ENCODE results near the gene PYCARD. TPM values are rescaled to one million over a fixed set of nuclear protein-coding genes. Genes with fewer than 3 reads are reported as not detected.

PYCARD gene
- total and polyA plus RNA-seq, 2 donors: 55.3 to 62.7 TPM

DNA sequence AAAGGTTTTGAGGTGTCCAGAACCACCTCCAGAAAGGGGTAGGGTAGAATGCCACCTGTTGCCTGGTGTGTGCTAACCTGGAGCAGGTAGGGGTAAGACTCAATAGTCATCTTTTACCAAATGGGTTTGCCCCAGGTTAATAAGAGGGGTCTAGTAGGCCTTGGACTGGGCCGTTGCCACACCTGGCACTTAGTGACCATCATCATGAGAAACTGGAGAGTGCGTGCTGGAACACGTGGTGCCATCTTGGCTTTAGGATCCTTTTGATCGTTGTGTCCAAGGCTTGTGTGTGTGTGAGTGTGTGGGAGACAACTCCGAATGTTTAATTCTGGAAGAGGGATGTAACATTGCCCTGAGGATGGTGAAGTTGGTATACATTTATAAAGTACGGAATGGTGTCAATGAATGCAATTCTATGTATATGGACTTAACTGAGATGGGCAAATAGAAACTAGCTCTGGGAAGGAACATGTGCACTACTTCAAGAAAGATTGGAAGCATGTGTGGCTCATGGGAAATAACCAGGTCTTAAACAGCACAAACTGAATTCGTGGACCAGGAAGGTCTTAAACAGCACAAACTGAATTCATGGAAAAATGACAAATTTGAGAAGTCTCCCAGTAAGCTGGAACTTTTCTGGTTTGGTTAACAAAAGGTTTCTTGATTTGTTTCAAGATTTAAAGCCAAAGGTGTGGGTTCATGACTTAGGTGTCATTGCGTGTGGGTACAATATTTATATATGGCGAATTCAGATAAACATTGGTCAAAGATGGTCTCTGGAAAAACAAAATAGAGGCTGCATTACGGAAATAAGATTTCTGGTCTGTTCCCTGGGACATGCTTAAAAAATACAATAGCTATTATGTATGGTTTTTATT is 15.4 kb downstream of the PYCARD start:
- no peak for DNase-seq (ENCODE audit: low read depth in 6 of 9, low spot score in 9 of 9)
- H3K9me3 ChIP-seq (ENCODE audit: control insufficient read depth in 2 of 2, insufficient read depth in 1 of 2, low read length in 1 of 2): no peaks in the 10 kb centered on the region
- peaks cover 96 to 99% of the 10 kb centered on the region in 2 donors for H3K36me3 ChIP-seq (ENCODE audit: control insufficient read depth in 2 of 2, insufficient read depth in 2 of 2, low read length in 1 of 2)
- no peak overlapping the region for H3K27ac ChIP-seq (ENCODE audit: low read depth in 1 of 2, low read length in 1 of 2)
- 97% methylated on average over 10 of the region's 10 CpGs for WGBS
- H3K4me3 ChIP-seq (ENCODE audit: low read length in 2 of 2): no peak overlapping the region
- peaks cover 14 to 30% of the 10 kb centered on the region in 2 donors for H3K4me1 ChIP-seq (ENCODE audit: control insufficient read depth in 2 of 2, insufficient read depth in 2 of 2, low read length in 2 of 2)
- H3K27me3 ChIP-seq (ENCODE audit: control insufficient read depth in 2 of 2, insufficient read depth in 1 of 2, low read length in 1 of 2): no peaks in the 10 kb centered on the region

DNA sequence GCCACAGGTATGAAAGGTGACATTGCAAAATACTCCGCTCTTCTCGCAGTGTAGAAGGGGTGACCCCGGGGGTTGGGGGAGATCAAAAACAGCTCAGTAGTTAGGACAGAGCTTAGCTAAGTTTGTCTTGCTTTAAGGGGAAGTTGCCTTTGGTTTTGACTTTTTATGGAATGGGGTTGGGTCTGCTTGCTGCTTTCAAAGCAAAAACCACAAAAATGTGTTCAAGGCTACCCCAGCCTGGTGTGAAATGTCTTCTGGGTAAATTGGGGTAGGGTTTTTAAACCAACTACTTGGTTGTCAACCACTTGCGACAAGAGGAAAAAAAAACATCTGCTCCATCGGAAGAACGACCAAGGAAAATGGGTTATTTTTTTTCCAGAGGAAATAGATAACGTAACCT is 16.4 kb downstream of the PYCARD start:
- Histone ChIP-seq H3K36me3 (ENCODE audit: control insufficient read depth in 2 of 2, insufficient read depth in 2 of 2, low read length in 1 of 2) (peaks cover 87 to 97% of the 10 kb centered on the region in 2 donors), H3K27me3 (ENCODE audit: control insufficient read depth in 2 of 2, insufficient read depth in 1 of 2, low read length in 1 of 2) (no peaks in the 10 kb centered on the region), H3K4me3 (ENCODE audit: low read length in 2 of 2) (no peak overlapping the region), H3K27ac (ENCODE audit: low read depth in 1 of 2, low read length in 1 of 2) (no peak overlapping the region), H3K9me3 (ENCODE audit: control insufficient read depth in 2 of 2, insufficient read depth in 1 of 2, low read length in 1 of 2) (no peaks in the 10 kb centered on the region), H3K4me1 (ENCODE audit: control insufficient read depth in 2 of 2, insufficient read depth in 2 of 2, low read length in 2 of 2) (peaks cover 16 to 39% of the 10 kb centered on the region in 2 donors)
- 45% methylated on average over 7 of the region's 7 CpGs for WGBS
- peak in 1 of 9 donors; percentile 56 for DNase-seq (ENCODE audit: low read depth in 6 of 9, low spot score in 9 of 9)

DNA sequence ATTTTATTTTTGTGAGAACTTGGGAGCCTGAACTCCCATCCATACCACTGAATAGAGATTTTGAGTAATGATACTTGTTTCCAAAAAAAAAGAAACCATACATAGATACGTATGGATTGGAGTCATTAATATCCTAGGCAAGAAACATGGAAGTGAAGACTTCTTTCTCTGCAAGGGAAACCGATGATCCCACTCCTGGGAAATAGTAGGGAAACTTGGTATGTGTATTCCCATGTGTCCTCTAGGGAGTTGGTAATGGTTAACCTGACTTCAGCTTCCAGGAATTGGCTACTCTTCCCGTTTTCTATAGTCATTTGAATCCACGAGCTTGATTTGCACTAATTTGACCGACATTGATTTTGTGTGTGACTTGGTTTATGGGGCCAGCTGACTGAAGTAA is 17.2 kb downstream of the PYCARD start:
- H3K4me1 ChIP-seq (ENCODE audit: control insufficient read depth in 2 of 2, insufficient read depth in 2 of 2, low read length in 2 of 2): peaks cover 16 to 39% of the 10 kb centered on the region in 2 donors
- no peak overlapping the region for H3K4me3 ChIP-seq (ENCODE audit: low read length in 2 of 2)
- no peaks in the 10 kb centered on the region for H3K9me3 ChIP-seq (ENCODE audit: control insufficient read depth in 2 of 2, insufficient read depth in 1 of 2, low read length in 1 of 2)
- 93% methylated on average over 5 of the region's 5 CpGs for WGBS
- no peak for DNase-seq (ENCODE audit: low read depth in 6 of 9, low spot score in 9 of 9)
- H3K36me3 ChIP-seq (ENCODE audit: control insufficient read depth in 2 of 2, insufficient read depth in 2 of 2, low read length in 1 of 2): peaks cover 78 to 90% of the 10 kb centered on the region in 2 donors
- no peaks in the 10 kb centered on the region for H3K27me3 ChIP-seq (ENCODE audit: control insufficient read depth in 2 of 2, insufficient read depth in 1 of 2, low read length in 1 of 2)
- H3K27ac ChIP-seq (ENCODE audit: low read depth in 1 of 2, low read length in 1 of 2): no peak overlapping the region

DNA sequence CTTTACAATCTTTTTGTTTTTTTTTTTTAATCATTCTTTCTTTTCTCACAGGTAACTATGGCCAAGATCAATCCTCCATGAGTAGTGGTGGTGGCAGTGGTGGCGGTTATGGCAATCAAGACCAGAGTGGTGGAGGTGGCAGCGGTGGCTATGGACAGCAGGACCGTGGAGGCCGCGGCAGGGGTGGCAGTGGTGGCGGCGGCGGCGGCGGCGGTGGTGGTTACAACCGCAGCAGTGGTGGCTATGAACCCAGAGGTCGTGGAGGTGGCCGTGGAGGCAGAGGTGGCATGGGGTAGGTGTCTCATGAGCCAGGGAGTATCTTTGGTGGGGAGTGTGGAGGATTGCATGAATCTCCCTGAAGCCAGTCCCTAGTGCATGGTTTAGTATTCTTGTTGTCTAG is 17.7 kb downstream of the PYCARD start:
- WGBS: 98% methylated on average over 14 of the region's 14 CpGs

DNA sequence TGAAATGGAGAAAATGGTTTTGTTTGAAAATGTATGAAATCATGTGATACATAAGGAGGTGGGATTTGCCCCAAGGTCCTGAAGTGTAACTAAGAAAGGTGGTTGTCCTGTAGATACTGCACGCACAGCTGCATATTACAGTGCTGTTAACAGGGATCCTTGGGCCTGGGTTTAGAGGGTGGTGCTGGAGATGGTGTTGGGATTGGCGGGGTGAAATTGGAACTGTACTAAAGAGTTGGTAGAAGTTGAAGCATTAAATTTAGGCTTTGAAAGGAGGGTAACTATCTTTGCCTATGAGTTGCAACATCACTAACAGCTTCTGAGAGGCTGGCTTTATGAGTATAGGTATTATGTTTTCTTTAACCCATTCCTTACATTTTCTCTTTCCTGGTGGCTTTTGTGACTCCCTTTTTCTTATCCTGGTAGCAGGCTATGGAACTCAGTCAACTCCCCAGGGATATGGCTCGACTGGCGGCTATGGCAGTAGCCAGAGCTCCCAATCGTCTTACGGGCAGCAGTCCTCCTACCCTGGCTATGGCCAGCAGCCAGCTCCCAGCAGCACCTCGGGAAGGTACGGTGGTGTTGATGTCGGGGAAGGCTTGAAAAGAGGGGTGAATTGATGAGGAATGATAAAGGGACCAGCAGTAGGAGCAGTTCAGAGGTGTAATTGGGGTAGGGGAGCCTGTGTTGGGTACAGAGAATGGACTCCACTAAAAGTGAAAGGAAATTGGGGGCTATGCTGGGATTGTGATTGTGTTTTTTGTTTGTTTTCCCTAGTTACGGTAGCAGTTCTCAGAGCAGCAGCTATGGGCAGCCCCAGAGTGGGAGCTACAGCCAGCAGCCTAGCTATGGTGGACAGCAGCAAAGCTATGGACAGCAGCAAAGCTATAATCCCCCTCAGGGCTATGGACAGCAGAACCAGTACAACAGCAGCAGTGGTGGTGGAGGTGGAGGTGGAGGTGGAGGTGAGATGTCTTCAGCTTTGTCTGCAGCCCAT is 18.8 kb downstream of the PYCARD start:
- no peak for DNase-seq (ENCODE audit: low read depth in 6 of 9, low spot score in 9 of 9)
- H3K27me3 ChIP-seq (ENCODE audit: control insufficient read depth in 2 of 2, insufficient read depth in 1 of 2, low read length in 1 of 2): no peaks in the 10 kb centered on the region
- H3K4me1 ChIP-seq (ENCODE audit: control insufficient read depth in 2 of 2, insufficient read depth in 2 of 2, low read length in 2 of 2): peaks cover 18 to 47% of the 10 kb centered on the region in 2 donors
- WGBS: 95% methylated on average over 10 of the region's 10 CpGs
- H3K27ac ChIP-seq (ENCODE audit: low read depth in 1 of 2, low read length in 1 of 2): no peak overlapping the region
- H3K4me3 ChIP-seq (ENCODE audit: low read length in 2 of 2): no peak overlapping the region
- H3K36me3 ChIP-seq (ENCODE audit: control insufficient read depth in 2 of 2, insufficient read depth in 2 of 2, low read length in 1 of 2): peaks cover 66 to 73% of the 10 kb centered on the region in 2 donors
- no peaks in the 10 kb centered on the region for H3K9me3 ChIP-seq (ENCODE audit: control insufficient read depth in 2 of 2, insufficient read depth in 1 of 2, low read length in 1 of 2)

More for the DNA sequence above, 17.7 kb downstream of the PYCARD start:
- Histone ChIP-seq H3K36me3 (ENCODE audit: control insufficient read depth in 2 of 2, insufficient read depth in 2 of 2, low read length in 1 of 2) (peaks cover 74 to 85% of the 10 kb centered on the region in 2 donors), H3K27me3 (ENCODE audit: control insufficient read depth in 2 of 2, insufficient read depth in 1 of 2, low read length in 1 of 2) (no peaks in the 10 kb centered on the region), H3K27ac (ENCODE audit: low read depth in 1 of 2, low read length in 1 of 2) (no peak overlapping the region), H3K4me3 (ENCODE audit: low read length in 2 of 2) (no peak overlapping the region), H3K9me3 (ENCODE audit: control insufficient read depth in 2 of 2, insufficient read depth in 1 of 2, low read length in 1 of 2) (no peaks in the 10 kb centered on the region), H3K4me1 (ENCODE audit: control insufficient read depth in 2 of 2, insufficient read depth in 2 of 2, low read length in 2 of 2) (peaks cover 16 to 39% of the 10 kb centered on the region in 2 donors)
- DNase-seq (ENCODE audit: low read depth in 6 of 9, low spot score in 9 of 9): no peak

DNA sequence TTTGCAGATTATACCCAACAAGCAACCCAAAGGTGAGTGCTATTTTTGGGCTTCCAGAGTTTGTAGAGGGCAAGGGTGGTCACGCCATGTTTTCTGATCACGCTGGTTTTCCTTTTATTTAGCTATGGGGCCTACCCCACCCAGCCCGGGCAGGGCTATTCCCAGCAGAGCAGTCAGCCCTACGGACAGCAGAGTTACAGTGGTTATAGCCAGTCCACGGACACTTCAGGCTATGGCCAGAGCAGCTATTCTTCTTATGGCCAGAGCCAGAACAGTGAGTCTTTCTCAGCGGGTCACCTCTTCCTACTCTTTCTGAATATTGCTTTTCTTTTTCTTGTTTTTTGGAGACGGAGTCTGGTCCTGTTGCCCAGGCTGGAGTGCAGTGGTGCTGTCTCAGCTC is 20.2 kb downstream of the PYCARD start:
- no peak for DNase-seq (ENCODE audit: low read depth in 6 of 9, low spot score in 9 of 9)
- Histone ChIP-seq H3K9me3 (ENCODE audit: control insufficient read depth in 2 of 2, insufficient read depth in 1 of 2, low read length in 1 of 2) (no peaks in the 10 kb centered on the region), H3K4me1 (ENCODE audit: control insufficient read depth in 2 of 2, insufficient read depth in 2 of 2, low read length in 2 of 2) (peaks cover 25 to 58% of the 10 kb centered on the region in 2 donors), H3K4me3 (ENCODE audit: low read length in 2 of 2) (peak overlapping the region; percentile 90 to 99), H3K27ac (ENCODE audit: low read depth in 1 of 2, low read length in 1 of 2) (no peak overlapping the region), H3K36me3 (ENCODE audit: control insufficient read depth in 2 of 2, insufficient read depth in 2 of 2, low read length in 1 of 2) (peaks cover 53 to 60% of the 10 kb centered on the region in 2 donors), H3K27me3 (ENCODE audit: control insufficient read depth in 2 of 2, insufficient read depth in 1 of 2, low read length in 1 of 2) (no peaks in the 10 kb centered on the region)
- WGBS: 63% methylated on average over 7 of the region's 7 CpGs

DNA sequence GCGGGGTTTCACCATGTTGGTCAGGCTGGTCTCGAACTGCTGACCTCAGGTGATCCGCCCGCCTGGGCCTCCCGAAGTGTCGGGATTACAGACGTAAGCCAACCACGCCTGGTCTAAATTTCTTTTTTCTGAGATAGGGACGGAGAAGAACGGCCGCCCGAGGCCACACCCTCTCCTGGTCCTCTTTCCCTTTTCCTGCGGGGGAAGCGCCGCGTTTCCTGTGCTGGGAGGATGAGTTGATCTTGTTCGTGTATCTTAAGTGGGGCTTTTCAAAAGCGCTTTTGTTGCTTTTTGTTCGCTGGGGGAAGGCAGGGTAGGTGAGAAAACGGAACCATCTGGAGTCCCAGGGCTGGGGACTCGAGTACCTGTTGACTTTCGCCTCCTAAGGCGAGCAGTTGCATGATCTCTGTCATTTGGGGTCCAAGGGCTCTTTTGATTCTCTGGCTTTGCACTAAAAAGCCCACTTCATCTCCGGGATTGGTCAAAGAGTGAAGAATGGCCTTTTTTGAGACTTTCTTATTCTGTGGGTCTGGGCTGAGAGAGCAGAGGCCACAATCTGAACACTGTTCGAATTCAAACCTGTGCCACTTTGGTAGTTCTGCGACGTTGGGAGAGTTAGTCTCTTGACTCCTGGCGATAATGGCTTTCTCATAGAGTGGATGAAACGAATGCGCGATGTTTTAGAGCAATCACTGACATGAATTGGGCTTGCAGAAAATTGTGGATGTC is 21.3 kb downstream of the PYCARD start:
- H3K9me3 ChIP-seq (ENCODE audit: control insufficient read depth in 2 of 2, insufficient read depth in 1 of 2, low read length in 1 of 2): no peaks in the 10 kb centered on the region
- H3K4me3 ChIP-seq (ENCODE audit: low read length in 2 of 2): peak overlapping the region; percentile 90 to 99
- H3K36me3 ChIP-seq (ENCODE audit: control insufficient read depth in 2 of 2, insufficient read depth in 2 of 2, low read length in 1 of 2): peaks cover 42 to 49% of the 10 kb centered on the region in 2 donors
- H3K27me3 ChIP-seq (ENCODE audit: control insufficient read depth in 2 of 2, insufficient read depth in 1 of 2, low read length in 1 of 2): no peaks in the 10 kb centered on the region
- peaks cover 34 to 69% of the 10 kb centered on the region in 2 donors for H3K4me1 ChIP-seq (ENCODE audit: control insufficient read depth in 2 of 2, insufficient read depth in 2 of 2, low read length in 2 of 2)
- DNase-seq (ENCODE audit: low read depth in 6 of 9, low spot score in 9 of 9): peak in 3 of 9 donors; percentile 25 to 57 (median 28)
- 4% methylated on average over 31 of the region's 31 CpGs for WGBS
- H3K27ac ChIP-seq (ENCODE audit: low read depth in 1 of 2, low read length in 1 of 2): peak overlapping the region; percentile 99 to 100

DNA sequence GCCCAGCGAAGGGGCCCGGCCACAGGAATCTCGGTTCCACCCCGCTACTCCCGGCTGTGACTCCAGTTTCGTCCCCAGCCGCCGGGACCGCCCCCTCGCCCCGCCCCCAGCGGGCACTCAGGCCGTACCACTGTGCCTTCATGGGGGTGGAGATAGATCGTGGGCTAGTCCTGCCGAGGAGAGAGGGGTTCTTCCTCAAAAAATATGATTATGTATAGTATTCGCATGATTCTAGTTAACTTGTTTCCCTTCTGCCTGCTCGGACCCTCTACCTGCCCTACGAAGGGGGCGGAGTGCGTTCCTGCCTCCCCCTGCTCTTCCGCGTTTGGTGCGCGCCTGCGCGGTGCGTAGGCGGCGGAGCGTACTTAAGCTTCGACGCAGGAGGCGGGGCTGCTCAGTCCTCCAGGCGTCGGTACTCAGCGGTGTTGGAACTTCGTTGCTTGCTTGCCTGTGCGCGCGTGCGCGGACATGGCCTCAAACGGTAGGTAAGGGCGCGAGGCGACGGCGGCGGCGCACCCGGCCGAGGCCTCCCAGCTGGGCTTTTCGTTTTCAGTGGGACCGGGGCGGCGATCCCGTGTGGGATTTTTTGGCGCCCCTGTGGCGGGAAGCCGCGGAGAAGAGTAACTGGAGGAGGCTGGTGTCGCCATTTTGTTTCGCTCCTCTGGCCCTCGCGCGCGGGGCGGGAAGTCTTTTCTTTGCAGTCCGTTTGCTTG is 22.7 kb downstream of the PYCARD start, which contains the start of gene FUS:
TSS of gene FUS (plus strand) at position 393 of the 713 bp plus-strand sequence. CDS start at position 469, 76 bp downstream.
- WGBS: under 1% methylated on average over 69 of the region's 69 CpGs
- Histone ChIP-seq H3K36me3 (ENCODE audit: control insufficient read depth in 2 of 2, insufficient read depth in 2 of 2, low read length in 1 of 2) (peaks cover 28 to 35% of the 10 kb centered on the region in 2 donors), H3K9me3 (ENCODE audit: control insufficient read depth in 2 of 2, insufficient read depth in 1 of 2, low read length in 1 of 2) (no peaks in the 10 kb centered on the region), H3K4me1 (ENCODE audit: control insufficient read depth in 2 of 2, insufficient read depth in 2 of 2, low read length in 2 of 2) (peaks cover 30 to 59% of the 10 kb centered on the region in 2 donors), H3K4me3 (ENCODE audit: low read length in 2 of 2) (peak within 1 kb of the TSS; percentile 90 to 99), H3K27ac (ENCODE audit: low read depth in 1 of 2, low read length in 1 of 2) (peak within 1 kb of the TSS; percentile 99 to 100), H3K27me3 (ENCODE audit: control insufficient read depth in 2 of 2, insufficient read depth in 1 of 2, low read length in 1 of 2) (no peaks in the 10 kb centered on the region)
- peak; percentile 86 to 98 (median 94) for DNase-seq (ENCODE audit: low read depth in 6 of 9, low spot score in 9 of 9)
